K562 (cell line): ENCODE data around the gene TRIM71. TPM values are rescaled to one million over a fixed set of nuclear protein-coding genes. Genes with fewer than 3 reads are reported as not detected.

Experiments
- CC2D1A ChIP-seq: fragments of 450-650 bp; IDR thresholded peaks from 2 replicates; pipeline ENCODE4 v1.6.1; 2017; ENCODE audit warnings: mild to moderate bottlenecking
- KDM4B ChIP-seq, 2 experiments: fragments of 450-650 bp in 1 of 2; sonication (generic) in 1 of 2; IDR thresholded peaks; 2 replicates each; pipeline ENCODE4 v1.6.1; 2016 to 2017; ENCODE audit warnings: borderline replicate concordance in 2 of 2, antibody characterized with exemption in 1 of 2, low read depth in 1 of 2, mild to moderate bottlenecking in 1 of 2
- MAFG ChIP-seq: fragments of 450-650 bp; conservative IDR thresholded peaks from 2 replicates; pipeline ENCODE4 v1.6.1; 2016; ENCODE audit warnings: missing genetic modification characterization, missing compliant biosample characterization
- MAFK ChIP-seq: IDR thresholded peaks from 2 replicates; pipeline ENCODE4 v1.6.1; 2011; ENCODE audit warnings: low read length, improper control_type of control experiment
- MEF2A ChIP-seq: IDR thresholded peaks from 2 replicates; pipeline ENCODE4 v1.6.1; 2011; ENCODE audit warnings: low read depth, mild to moderate bottlenecking, low read length, moderate library complexity; ENCODE audit not compliant: control insufficient read depth
- REST ChIP-seq, 2 experiments: fragments of 450-650 bp; formaldehyde crosslinking in 1 of 2; IDR thresholded peaks; 2 replicates each; pipeline versions ENCODE4 v1.4.0 to v1.6.1; 2014 to 2020; ENCODE audit warnings: mild to moderate bottlenecking in 2 of 2, borderline replicate concordance in 1 of 2, low read depth in 1 of 2
- SMC3 ChIP-seq: conservative IDR thresholded peaks from 2 replicates; pipeline ENCODE4 v1.6.1; 2011; ENCODE audit warnings: low read depth, low read length, improper control_type of control experiment; ENCODE audit not compliant: insufficient read depth
- SOX6 ChIP-seq: fragments of 450-650 bp; IDR thresholded peaks from 2 replicates; pipeline ENCODE4 v1.6.1; 2014; ENCODE audit warnings: mild to moderate bottlenecking
- THAP7 ChIP-seq: fragments of 250-450 bp; sonication (Bioruptor Pico); IDR thresholded peaks from 2 replicates; pipeline ENCODE4 v1.5.0; 2021
- XRCC5 ChIP-seq: fragments of 200-400 bp; formaldehyde crosslinking; IDR thresholded peaks from 2 replicates; pipeline ENCODE4 v1.6.1; 2017; ENCODE audit warnings: low read depth, mild to moderate bottlenecking, low read length
- ZC3H8 ChIP-seq: fragments of 450-650 bp; IDR thresholded peaks from 2 replicates; pipeline ENCODE4 v1.6.1; 2017
- ZNF384 ChIP-seq: IDR thresholded peaks from 2 replicates; pipeline ENCODE4 v1.6.1; 2012; ENCODE audit warnings: low read depth, low read length, improper control_type of control experiment
- polyA plus RNA-seq, 8 experiments: library from polyadenylated mRNA; depleted of rRNA in 4 of 8; stranded (reverse) in 5 of 8; unstranded in 3 of 8; fragments of >200 nt; fragmentation: Nextera tagmentation in 2 of 8; fragmentation: Illumina TruSeq in 1 of 8; extraction: Ambion mirVana in 2 of 8; extraction: Trizol in 1 of 8; gene quantifications; 2 replicates each; pipeline versions ENCODE4 v1.2.1 to v1.2.3, GENCODE V29; 2011 to 2014; ENCODE audit warnings: inconsistent platforms in 1 of 8, missing spikeins in 1 of 8
- total RNA-seq, 7 experiments: library from RNA; depleted of rRNA in 6 of 7; stranded (reverse); fragments of >200 nt in 6 of 7; fragmentation: Illumina TruSeq in 2 of 7; extraction: Trizol in 2 of 7; gene quantifications; 2 replicates each; pipeline versions ENCODE4 v1.2.1 to v1.2.3, GENCODE V29; 2011 to 2021; ENCODE audit warnings: low replicate concordance in 1 of 7
- TF ChIP-seq, protein P1 (sequence below): sonication (generic); formaldehyde crosslinking; IDR thresholded peaks from 2 replicates; pipeline ENCODE4 v1.8.0; 2022; ENCODE audit warnings: mild to moderate bottlenecking, missing genetic modification reagents, borderline replicate concordance
- TF ChIP-seq, protein P2 (sequence below), 2 experiments: fragments of 450-650 bp in 1 of 2; sonication (generic) in 1 of 2; formaldehyde crosslinking in 1 of 2; IDR thresholded peaks in 1 of 2; conservative IDR thresholded peaks in 1 of 2; 2 replicates each; pipeline versions ENCODE4 v1.6.1 to v1.8.1; 2016 to 2023; ENCODE audit warnings: mild to moderate bottlenecking in 2 of 2, moderate library complexity in 2 of 2, inconsistent platforms in 1 of 2, missing genetic modification reagents in 1 of 2

Gene TRIM71
- total and polyA plus RNA-seq, 9 of the 15 experiments (the other 6 are each of a cell fraction or from before 2014, with no cell fraction given), result 0.04 to 0.11 TPM; not detected in 7

DNA sequence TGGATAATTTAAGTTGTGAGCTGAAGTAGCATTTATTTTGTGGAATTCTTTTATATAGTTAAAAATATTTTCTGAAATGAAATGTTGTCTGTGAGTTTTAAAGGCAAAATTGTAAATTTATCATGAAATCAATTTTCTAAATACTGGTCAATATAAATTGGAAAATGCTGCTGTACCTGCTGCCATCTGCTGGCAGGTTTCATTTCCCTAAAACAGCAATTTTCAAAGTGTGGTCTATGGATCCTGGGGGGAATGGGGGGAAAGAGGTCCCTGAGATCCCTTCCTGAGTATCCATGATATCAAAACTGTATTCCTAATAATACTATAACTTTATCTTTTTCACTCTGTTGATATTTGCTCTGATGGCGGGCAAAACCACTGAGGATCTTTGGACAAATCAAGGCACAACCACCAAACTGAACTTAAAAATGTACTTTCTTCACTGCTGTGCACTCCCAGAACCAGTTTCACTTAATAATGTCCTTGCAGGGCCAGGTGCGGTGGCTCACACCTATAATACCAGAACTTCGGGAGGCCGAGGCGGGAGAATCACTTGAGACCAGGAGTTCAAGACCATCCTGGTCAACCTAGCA lies 116.4 kb downstream of the TRIM71 start (continued):
- TF ChIP-seq, protein P1, sequence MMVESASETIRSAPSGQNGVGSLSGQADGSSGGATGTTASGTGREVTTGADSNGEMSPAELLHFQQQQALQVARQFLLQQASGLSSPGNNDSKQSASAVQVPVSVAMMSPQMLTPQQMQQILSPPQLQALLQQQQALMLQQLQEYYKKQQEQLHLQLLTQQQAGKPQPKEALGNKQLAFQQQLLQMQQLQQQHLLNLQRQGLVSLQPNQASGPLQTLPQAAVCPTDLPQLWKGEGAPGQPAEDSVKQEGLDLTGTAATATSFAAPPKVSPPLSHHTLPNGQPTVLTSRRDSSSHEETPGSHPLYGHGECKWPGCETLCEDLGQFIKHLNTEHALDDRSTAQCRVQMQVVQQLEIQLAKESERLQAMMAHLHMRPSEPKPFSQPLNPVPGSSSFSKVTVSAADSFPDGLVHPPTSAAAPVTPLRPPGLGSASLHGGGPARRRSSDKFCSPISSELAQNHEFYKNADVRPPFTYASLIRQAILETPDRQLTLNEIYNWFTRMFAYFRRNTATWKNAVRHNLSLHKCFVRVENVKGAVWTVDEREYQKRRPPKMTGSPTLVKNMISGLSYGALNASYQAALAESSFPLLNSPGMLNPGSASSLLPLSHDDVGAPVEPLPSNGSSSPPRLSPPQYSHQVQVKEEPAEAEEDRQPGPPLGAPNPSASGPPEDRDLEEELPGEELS (CRISPR knock-in tag), result no peak
- TF ChIP-seq MAFG (0 out of 2 replicates have a peak, but pooled peaks have one; percentile 34), SMC3 (peak; percentile 86), MEF2A (no peak), REST (IDR thresholded peaks at IDR 0.05; ENCODE audit: borderline replicate concordance) (peak; percentile 69; the same call in 1 of the 2 replicates), REST (CRISPR knock-in tag; IDR thresholded peaks at IDR 0.05; ENCODE audit: low read depth) (no peak), ZNF384 (peak; percentile 27; the same call in 1 of the 2 replicates), XRCC5 (no peak), SOX6 (no peak), THAP7 (CRISPR knock-in tag) (no peak), KDM4B (IDR thresholded peaks at IDR 0.05; ENCODE audit: borderline replicate concordance in 2 of 2, low read depth in 1 of 2) (no peak), ZC3H8 (no peak), CC2D1A (no peak), MAFK (peak; percentile 46; the same call in 1 of the 2 replicates)
- TF ChIP-seq, protein P2, sequence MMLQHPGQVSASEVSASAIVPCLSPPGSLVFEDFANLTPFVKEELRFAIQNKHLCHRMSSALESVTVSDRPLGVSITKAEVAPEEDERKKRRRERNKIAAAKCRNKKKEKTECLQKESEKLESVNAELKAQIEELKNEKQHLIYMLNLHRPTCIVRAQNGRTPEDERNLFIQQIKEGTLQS (IDR thresholded peaks at IDR 0.05), result no peak
- TF ChIP-seq, protein P2 (CRISPR knock-in tag; conservative IDR thresholded peaks at IDR 0.05), result no peak
